Measurements from ENCODE around the gene CAPN1.

DNA sequence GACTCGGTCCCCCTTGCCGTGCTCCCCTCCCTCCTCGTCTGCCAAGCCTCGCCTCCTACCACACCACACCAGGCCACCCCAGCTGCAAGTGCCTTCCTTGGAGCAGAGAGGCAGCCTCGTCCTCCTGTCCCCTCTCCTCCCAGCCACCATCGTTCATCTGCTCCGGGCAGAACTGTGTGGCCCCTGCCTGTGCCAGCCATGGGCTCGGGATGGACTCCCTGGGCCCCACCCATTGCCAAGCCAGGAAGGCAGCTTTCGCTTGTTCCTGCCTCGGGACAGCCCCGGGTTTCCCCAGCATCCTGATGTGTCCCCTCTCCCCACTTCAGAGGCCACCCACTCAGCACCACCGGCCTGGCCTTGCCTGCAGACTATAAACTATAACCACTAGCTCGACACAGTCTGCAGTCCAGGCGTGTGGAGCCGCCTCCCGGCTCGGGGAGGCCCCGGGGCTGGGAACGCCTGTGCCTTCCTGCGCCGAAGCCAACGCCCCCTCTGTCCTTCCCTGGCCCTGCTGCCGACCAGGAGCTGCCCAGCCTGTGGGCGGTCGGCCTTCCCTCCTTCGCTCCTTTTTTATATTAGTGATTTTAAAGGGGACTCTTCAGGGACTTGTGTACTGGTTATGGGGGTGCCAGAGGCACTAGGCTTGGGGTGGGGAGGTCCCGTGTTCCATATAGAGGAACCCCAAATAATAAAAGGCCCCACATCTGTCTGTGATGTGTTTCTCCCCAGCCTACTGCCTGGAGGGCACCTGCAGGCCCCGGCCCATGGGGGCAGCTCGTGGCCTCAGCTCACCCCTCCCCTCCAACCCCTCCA lies 29.8 kb downstream of the CAPN1 start:
- TF ChIP-seq YY1 (IDR thresholded peaks at IDR 0.05; ENCODE audit: insufficient read depth, insufficient read length): no peak
- no peak for TF ChIP-seq ZNF274 (IDR thresholded peaks at IDR 0.05; ENCODE audit: low read depth, low read length)
- no peak for TF ChIP-seq SUZ12 (IDR thresholded peaks at IDR 0.05; ENCODE audit: extremely low read depth, insufficient read depth, insufficient read length)
